CD4-positive, alpha-beta memory T cell (primary cell): Measurements from ENCODE around the gene HM13. TPM values are rescaled to one million over a fixed set of nuclear protein-coding genes. Genes with fewer than 3 reads are reported as not detected.
A peak's percentile ranks its signal among the peaks of the same experiment; 100 is the strongest.
"Not testable (repeated sequence)": the region's sequence is repeated elsewhere in the genome, so short reads cannot be mapped to it uniquely, and the experiment has no call there.

ENCODE experiments used
- CTCF ChIA-PET: fragments of 350-600 bp; sonication (Branson Sonifier 250); formaldehyde crosslinking; loops from one replicate; lab custom pipeline; 2021; ENCODE audit warnings: inconsistent platforms; ENCODE audit not compliant: partially characterized antibody; lab: Charles Lee
- POLR2A ChIA-PET: fragments of 350-600 bp; sonication (Branson Sonifier 250); formaldehyde crosslinking; loops from one replicate; lab custom pipeline; 2021; ENCODE audit not compliant: partially characterized antibody; lab: Charles Lee
- DNase-seq, 5 donors: peaks; one replicate each; pipeline versions ENCODE4 v3.0.0 to v3.0.0-alpha.2; 2020 to 2022; ENCODE audit warnings: mixed read lengths in 1 of 5
- H3K27ac ChIP-seq: one replicate; pipeline ENCODE4 v1.7.0; 2013; ENCODE audit warnings: low read depth, low read length
- H3K27me3 ChIP-seq: 2 replicates; pipeline ENCODE4 v1.7.0; 2013; ENCODE audit warnings: mild to moderate bottlenecking, low read length, moderate library complexity; ENCODE audit not compliant: insufficient read depth
- H3K36me3 ChIP-seq: 2 replicates; pipeline ENCODE4 v1.7.0; 2013; ENCODE audit warnings: mild to moderate bottlenecking, low read length, moderate library complexity; ENCODE audit not compliant: insufficient read depth
- H3K4me1 ChIP-seq: 2 replicates; pipeline ENCODE4 v1.7.0; 2013; ENCODE audit warnings: mild to moderate bottlenecking, low read length, moderate library complexity; ENCODE audit not compliant: insufficient read depth
- H3K4me3 ChIP-seq, 2 donors: one replicate each; pipeline ENCODE4 v1.7.0; 2013; ENCODE audit warnings: low read length in 2 of 2, mild to moderate bottlenecking in 1 of 2
- H3K9me3 ChIP-seq, 2 donors: one replicate each; pipeline ENCODE4 v1.7.0; 2013; ENCODE audit warnings: low read length in 2 of 2, control low read depth in 1 of 2; ENCODE audit not compliant: control insufficient read depth in 1 of 2
- H3K27ac Mint-ChIP-seq, 7 donors: one replicate each; pipeline ENCODE4 v1.8.0; 2020 to 2021; ENCODE audit warnings: mixed read lengths in 7 of 7, mild to moderate bottlenecking in 6 of 7, inconsistent platforms in 3 of 7, moderate library complexity in 3 of 7
- H3K27me3 Mint-ChIP-seq, 2 donors: one replicate each; pipeline ENCODE4 v1.8.0; 2020 to 2021; ENCODE audit warnings: mixed read lengths in 2 of 2
- H3K36me3 Mint-ChIP-seq, 2 donors: one replicate each; pipeline ENCODE4 v1.8.0; 2020 to 2021; ENCODE audit warnings: mixed read lengths in 2 of 2, inconsistent platforms in 1 of 2, mild to moderate bottlenecking in 1 of 2
- H3K4me1 Mint-ChIP-seq, 4 donors: one replicate each; pipeline ENCODE4 v1.8.0; 2020 to 2021; ENCODE audit warnings: mixed read lengths in 4 of 4, mild to moderate bottlenecking in 1 of 4
- H3K4me3 Mint-ChIP-seq, 8 donors: one replicate each; pipeline ENCODE4 v1.8.0; 2020 to 2021; ENCODE audit warnings: mixed read lengths in 8 of 8, mild to moderate bottlenecking in 7 of 8, moderate library complexity in 6 of 8, inconsistent platforms in 3 of 8
- H3K9me3 Mint-ChIP-seq, 8 donors: one replicate each; pipeline ENCODE4 v1.8.0; 2020 to 2021; ENCODE audit warnings: mixed read lengths in 8 of 8, mild to moderate bottlenecking in 5 of 8, inconsistent platforms in 3 of 8, moderate library complexity in 1 of 8
- intact Hi-C: fragments of 100-400 bp; cut with micrococcal nuclease; formaldehyde crosslinking; loops from one replicate; pipeline ENCODE4 v1.15.1; 2023
- polyA plus RNA-seq, 2 donors: library from polyadenylated mRNA; unstranded; fragments of 300-500 nt; fragmentation: Illumina TruSeq; gene quantifications; one replicate each; pipeline ENCODE4 v1.2.3, GENCODE V29; 2021
- total RNA-seq, 2 experiments: library from RNA; stranded (reverse); gene quantifications; one replicate each; pipeline ENCODE4 v1.2.3, GENCODE V29; 2021

HM13 gene
- total and polyA plus RNA-seq, 4 experiments from 2014 or later, result 133 to 171 (median 161) TPM

- peaks cover 21% of the 10 kb centered on the region for H3K4me1 ChIP-seq
- no peaks in the 10 kb centered on the region for H3K27me3 Mint-ChIP-seq
- H3K27ac Mint-ChIP-seq, result peak overlapping the region; percentile 66 to 91 (median 74)
- intact Hi-C loops, result no loop called here
- POLR2A ChIA-PET, result interaction anchor here (1.0 to 5.9 kb wide), 5 partner anchors 23 to 41 kb away, joined by 3 to 58 read pairs (median 32); partner anchors contain the start of gene ID1
- no peak for DNase-seq
- H3K27ac ChIP-seq, result no peak overlapping the region
- H3K9me3 Mint-ChIP-seq, result no peaks in the 10 kb centered on the region
- H3K4me3 ChIP-seq, result no peak overlapping the region
- H3K4me3 Mint-ChIP-seq, result peak overlapping the region in 7 of 8 donors; percentile 21 to 87 (median 78)
- no peaks in the 10 kb centered on the region for H3K27me3 ChIP-seq
- no peaks in the 10 kb centered on the region for H3K9me3 ChIP-seq
- CTCF ChIA-PET, result interaction anchor here (2.6 to 35.9 kb wide), 4 partner anchors 7 to 90 kb away, joined by 12 to 1094 read pairs (median 82); partner anchors contain the start of gene ID1
- H3K36me3 ChIP-seq, result peaks cover 8% of the 10 kb centered on the region
- peaks cover 0 to 16% of the 10 kb centered on the region in 2 donors for H3K36me3 Mint-ChIP-seq
- H3K4me1 Mint-ChIP-seq, result peaks cover 13 to 37% (median 20%) of the 10 kb centered on the region in 4 donors
Measured at GRCh38 chr20:31570735-31571617, 56.7 kb downstream of the HM13 start.

- Mint-ChIP-seq H3K27me3 (no peaks in the 10 kb centered on the region), H3K27ac (peak overlapping the region; percentile 85 to 96 (median 89)), H3K4me1 (peaks cover 13 to 29% (median 15%) of the 10 kb centered on the region in 4 donors), H3K9me3 (peaks cover 0 to under 1% (median 0%) of the 10 kb centered on the region in 8 donors), H3K4me3 (peak overlapping the region; percentile 77 to 91 (median 86)), H3K36me3 (peaks cover 0 to 12% of the 10 kb centered on the region in 2 donors)
- CTCF ChIA-PET, result interaction anchor here (8.7 to 35.9 kb wide), 2 partner anchors 14 to 35 kb away, joined by 149 to 1094 read pairs; partner anchors contain the start of gene ID1
- POLR2A ChIA-PET, result interaction anchor here (0.9 to 3.9 kb wide), 11 partner anchors 9 to 151 kb away, joined by 3 to 58 read pairs (median 9); partner anchors contain the start of genes BCL2L1 and ID1
- Histone ChIP-seq H3K9me3 (no peaks in the 10 kb centered on the region), H3K27me3 (no peaks in the 10 kb centered on the region), H3K36me3 (no peaks in the 10 kb centered on the region), H3K4me1 (peaks cover 14% of the 10 kb centered on the region), H3K4me3 (peak overlapping the region; percentile 57 to 71), H3K27ac (peak overlapping the region; percentile 71)
- DNase-seq, result no peak
- intact Hi-C loops, result no loop called here
Measured at GRCh38 chr20:31572042-31572700, 57.9 kb downstream of the HM13 start.

GRCh38 chr20:31572701-31573554 lies 58.7 kb downstream of the HM13 start:
- Mint-ChIP-seq H3K27me3 (no peaks in the 10 kb centered on the region), H3K4me1 (peaks cover 14 to 29% (median 19%) of the 10 kb centered on the region in 4 donors), H3K4me3 (peak overlapping the region; percentile 87 to 95 (median 88)), H3K9me3 (peaks cover 0 to 3% (median 0%) of the 10 kb centered on the region in 8 donors), H3K27ac (peak overlapping the region; percentile 86 to 96 (median 90)), H3K36me3 (peaks cover 0 to 9% of the 10 kb centered on the region in 2 donors)
- DNase-seq, result peak; percentile 73 to 85 (median 79)
- Histone ChIP-seq H3K9me3 (no peaks in the 10 kb centered on the region), H3K4me3 (peak overlapping the region; percentile 61 to 71), H3K4me1 (peaks cover 14% of the 10 kb centered on the region), H3K36me3 (no peaks in the 10 kb centered on the region), H3K27ac (peak overlapping the region; percentile 71), H3K27me3 (no peaks in the 10 kb centered on the region)
- intact Hi-C loops, result loop anchor here (1.0 kb wide), 5 partner anchors 11 to 150 kb away; partner anchors contain the start of gene HM13
- ChIA-PET CTCF (interaction anchor here (2.0 to 35.9 kb wide), 3 partner anchors 14 to 150 kb away, joined by 7 to 1094 read pairs (median 149); partner anchors contain the start of genes BCL2L1 and ID1), POLR2A (interaction anchor here (0.6 to 3.9 kb wide), 17 partner anchors 10 to 150 kb away, joined by 3 to 58 read pairs (median 6); partner anchors contain the start of genes BCL2L1, HM13 and ID1)

- Mint-ChIP-seq H3K4me3 (peak overlapping the region; percentile 87 to 95 (median 88)), H3K27ac (peak overlapping the region; percentile 85 to 95 (median 87)), H3K36me3 (peaks cover 0 to 9% of the 10 kb centered on the region in 2 donors), H3K4me1 (peaks cover 14 to 29% (median 20%) of the 10 kb centered on the region in 4 donors), H3K9me3 (peaks cover 0 to 3% (median 0%) of the 10 kb centered on the region in 8 donors), H3K27me3 (no peaks in the 10 kb centered on the region)
- peak overlapping the region; percentile 61 to 71 for H3K4me3 ChIP-seq
- no peaks in the 10 kb centered on the region for H3K27me3 ChIP-seq
- CTCF ChIA-PET, result interaction anchor here (2.0 to 35.9 kb wide), 3 partner anchors 15 to 150 kb away, joined by 7 to 1094 read pairs (median 149); partner anchors contain the start of genes BCL2L1 and ID1
- H3K4me1 ChIP-seq, result peaks cover 14% of the 10 kb centered on the region
- no peaks in the 10 kb centered on the region for H3K36me3 ChIP-seq
- H3K27ac ChIP-seq, result peak overlapping the region; percentile 71
- no peak for DNase-seq
- POLR2A ChIA-PET, result interaction anchor here (0.6 to 3.9 kb wide), 16 partner anchors 11 to 149 kb away, joined by 3 to 58 read pairs (median 7); partner anchors contain the start of genes BCL2L1, HM13 and ID1
- intact Hi-C loops, result loop anchor here (1.0 kb wide), 5 partner anchors 11 to 150 kb away; partner anchors contain the start of gene HM13
- no peaks in the 10 kb centered on the region for H3K9me3 ChIP-seq
Measured at GRCh38 chr20:31573555-31574321, 59.5 kb downstream of the HM13 start.

- H3K9me3 ChIP-seq, H3K27me3 Mint-ChIP-seq, H3K9me3 Mint-ChIP-seq, H3K36me3 ChIP-seq, POLR2A ChIA-PET, H3K27me3 ChIP-seq, H3K27ac Mint-ChIP-seq, intact Hi-C loops, H3K4me3 Mint-ChIP-seq, DNase-seq, H3K4me3 ChIP-seq, H3K27ac ChIP-seq, H3K36me3 Mint-ChIP-seq: not testable (repeated sequence)
- H3K4me1 ChIP-seq, result peaks cover 14% of the 10 kb centered on the region
- H3K4me1 Mint-ChIP-seq, result peaks cover 14 to 25% (median 19%) of the 10 kb centered on the region in 4 donors
- CTCF ChIA-PET, result interaction anchor here (1.0 to 35.9 kb wide), 2 partner anchors 14 to 32 kb away, joined by 3 to 1094 read pairs; partner anchors contain the start of gene ID1
Measured at GRCh38 chr20:31574986-31575385, 60.7 kb downstream of the HM13 start.
